Mucosa of descending colon (tissue), 3 donors: ENCODE measurements around the gene LCP1. TPM values are rescaled to one million over a fixed set of nuclear protein-coding genes. Genes with fewer than 3 reads are reported as not detected.

ENCODE experiments used
- ATAC-seq: fragments of 200-7000 bp; cut with Tn5 transposase; one replicate; pipeline ENCODE4 v1.9.1; 2020; ENCODE audit warnings: mild to moderate bottlenecking, moderate library complexity
- DNase-seq, 3 donors: peaks; one replicate each; pipeline ENCODE4 v3.0.0-alpha.2; 2020
- H3K36me3 ChIP-seq: fragments of 200-600 bp; one replicate; pipeline ENCODE4 v1.8.0; 2021; ENCODE audit warnings: low read depth, mild to moderate bottlenecking
- H3K4me1 ChIP-seq: fragments of 200-600 bp; one replicate; pipeline ENCODE4 v1.8.0; 2021; ENCODE audit warnings: low read depth, mild to moderate bottlenecking
- H3K4me3 ChIP-seq: fragments of 200-600 bp; one replicate; pipeline ENCODE4 v1.8.0; 2021; ENCODE audit warnings: mild to moderate bottlenecking
- H3K9me3 ChIP-seq: fragments of 200-600 bp; one replicate; pipeline ENCODE4 v1.8.0; 2021; ENCODE audit warnings: mild to moderate bottlenecking
- intact Hi-C, 2 donors: fragments of 100-400 bp; cut with DNase I in 1 of 2; cut with micrococcal nuclease in 1 of 2; formaldehyde crosslinking; loops; one replicate each; pipeline versions ENCODE4 v1.11.0 to v1.11.1; 2022; cut with DNase I, micrococcal nuclease
- total RNA-seq, 3 donors: library from RNA; stranded (reverse); fragmentation: NEBNext Ultra II Directional in 2 of 3; extraction: Animal tissue kit (Norgen Biotek cat#: 25700) in 2 of 3; gene quantifications; one replicate each; pipeline versions ENCODE4 v1.2.1 to v1.2.4, GENCODE V29; 2021 to 2023
- TF ChIP-seq, protein P1 (sequence below): fragments of 200-600 bp; IDR thresholded peaks from one replicate; pipeline ENCODE4 v1.8.0; 2022; ENCODE audit warnings: antibody characterized with exemption, mild to moderate bottlenecking
- donor health status: DM: no; HTN: no; CAD: no; lungs with moderate emphysema.
- donor health status: DM: no; HTN: no; CAD: no.
- donor health status: DM: no; HTN: yes; CAD: no.

LCP1 gene
- total RNA-seq, 3 donors from 2014 or later = 15.7 to 53.3 (median 35.1) TPM

DNA sequence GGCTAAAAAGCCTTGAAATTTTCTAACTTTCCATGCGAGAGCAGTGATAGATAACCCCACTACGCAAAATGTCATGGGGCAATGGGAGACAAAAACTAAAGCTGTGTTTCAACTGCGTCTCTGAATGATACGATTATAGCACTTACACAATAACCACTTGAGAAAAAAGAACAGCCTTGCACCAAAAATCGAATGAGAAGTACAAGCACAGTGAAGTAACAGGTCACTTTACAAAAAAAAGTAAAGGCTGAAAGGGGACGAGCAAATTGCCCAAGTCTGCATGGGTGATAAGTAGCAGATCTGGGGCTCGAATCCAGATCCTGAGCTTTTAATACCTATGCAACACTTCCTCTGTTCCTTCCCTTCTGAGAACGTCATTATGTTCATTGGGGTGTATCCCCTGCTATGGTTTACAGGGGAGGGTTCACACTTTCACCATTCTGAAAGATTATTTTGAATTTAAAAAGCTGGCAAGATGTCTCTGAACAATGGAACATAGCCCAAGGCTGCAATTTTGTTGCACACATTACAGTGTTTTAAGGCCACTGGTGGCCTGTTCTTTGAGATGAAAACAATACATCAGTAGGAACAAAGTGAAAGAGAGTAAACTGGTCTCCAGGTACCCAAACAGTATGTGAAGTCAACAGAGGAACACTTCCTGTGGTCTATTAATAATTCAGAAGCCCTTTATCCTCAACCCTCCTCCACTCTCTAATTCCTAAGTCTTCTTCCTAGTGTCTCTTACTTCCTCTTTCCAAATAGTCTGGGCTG, 80.3 kb downstream of the LCP1 start:
- no peaks in the 10 kb centered on the region for H3K36me3 ChIP-seq
- H3K9me3 ChIP-seq = no peaks in the 10 kb centered on the region
- TF ChIP-seq, protein P1, sequence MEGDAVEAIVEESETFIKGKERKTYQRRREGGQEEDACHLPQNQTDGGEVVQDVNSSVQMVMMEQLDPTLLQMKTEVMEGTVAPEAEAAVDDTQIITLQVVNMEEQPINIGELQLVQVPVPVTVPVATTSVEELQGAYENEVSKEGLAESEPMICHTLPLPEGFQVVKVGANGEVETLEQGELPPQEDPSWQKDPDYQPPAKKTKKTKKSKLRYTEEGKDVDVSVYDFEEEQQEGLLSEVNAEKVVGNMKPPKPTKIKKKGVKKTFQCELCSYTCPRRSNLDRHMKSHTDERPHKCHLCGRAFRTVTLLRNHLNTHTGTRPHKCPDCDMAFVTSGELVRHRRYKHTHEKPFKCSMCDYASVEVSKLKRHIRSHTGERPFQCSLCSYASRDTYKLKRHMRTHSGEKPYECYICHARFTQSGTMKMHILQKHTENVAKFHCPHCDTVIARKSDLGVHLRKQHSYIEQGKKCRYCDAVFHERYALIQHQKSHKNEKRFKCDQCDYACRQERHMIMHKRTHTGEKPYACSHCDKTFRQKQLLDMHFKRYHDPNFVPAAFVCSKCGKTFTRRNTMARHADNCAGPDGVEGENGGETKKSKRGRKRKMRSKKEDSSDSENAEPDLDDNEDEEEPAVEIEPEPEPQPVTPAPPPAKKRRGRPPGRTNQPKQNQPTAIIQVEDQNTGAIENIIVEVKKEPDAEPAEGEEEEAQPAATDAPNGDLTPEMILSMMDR = no peak
- intact Hi-C loops = no loop called here
- no peak overlapping the region for H3K4me3 ChIP-seq
- no peak for ATAC-seq
- no peaks in the 10 kb centered on the region for H3K4me1 ChIP-seq
- DNase-seq = no peak

DNA sequence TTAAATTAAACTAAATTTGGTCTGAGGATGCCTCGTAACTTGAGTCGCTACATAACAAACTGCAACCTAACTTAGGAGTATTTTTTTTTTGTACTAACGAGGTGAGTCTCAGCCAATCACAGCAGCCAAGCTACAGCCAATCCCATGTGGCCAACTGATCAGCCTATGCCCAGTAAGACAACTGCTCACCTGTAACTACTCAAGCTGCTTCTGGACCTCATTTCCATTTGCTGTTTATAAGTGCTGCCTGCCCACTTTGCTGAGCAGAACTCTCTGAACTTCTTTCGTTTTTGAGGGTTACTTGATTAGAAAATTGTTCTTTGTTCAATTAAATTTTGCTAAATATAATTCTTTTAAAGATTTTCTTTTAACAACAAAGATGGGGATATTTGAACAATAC, 81.0 kb downstream of the LCP1 start:
- Histone ChIP-seq H3K4me3 (no peak overlapping the region), H3K36me3 (no peaks in the 10 kb centered on the region), H3K4me1 (no peaks in the 10 kb centered on the region), H3K9me3 (no peaks in the 10 kb centered on the region)
- ATAC-seq (no peak), DNase-seq (no peak)
- intact Hi-C loops = no loop called here
- TF ChIP-seq, protein P1 = no peak

DNA sequence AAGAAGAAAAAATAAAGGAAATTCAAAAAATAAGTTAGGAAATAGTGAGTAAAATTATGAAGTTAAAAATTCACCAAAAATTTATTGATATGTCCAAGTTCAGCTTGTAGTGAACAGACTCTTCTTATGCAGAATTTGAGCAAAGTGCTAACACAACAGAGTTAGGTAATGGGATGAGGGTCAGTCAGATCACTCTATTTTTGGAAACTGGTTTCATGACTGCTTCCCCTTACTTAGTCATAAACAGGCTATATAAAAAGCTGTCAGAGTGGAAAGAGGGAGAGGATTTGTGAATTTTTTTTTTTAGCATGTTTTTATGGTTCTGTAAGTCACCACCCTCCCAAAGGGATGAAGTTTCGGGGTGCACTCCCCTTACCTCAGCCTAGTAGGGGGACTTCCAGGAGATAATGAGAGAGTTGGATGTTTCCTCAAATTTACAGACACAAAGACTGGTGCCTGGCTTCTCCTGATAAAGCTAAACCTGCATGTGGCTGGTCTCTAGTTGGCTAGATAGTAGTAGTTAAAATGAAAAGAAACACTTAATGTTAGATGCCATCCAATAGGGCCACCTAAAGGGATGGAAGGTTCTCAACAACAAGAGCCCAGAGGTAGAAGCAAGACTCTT, 81.7 kb downstream of the LCP1 start:
- no peaks in the 10 kb centered on the region for H3K9me3 ChIP-seq
- H3K4me1 ChIP-seq = no peaks in the 10 kb centered on the region
- no peaks in the 10 kb centered on the region for H3K36me3 ChIP-seq
- ATAC-seq = no peak
- intact Hi-C loops = no loop called here
- DNase-seq = no peak
- no peak overlapping the region for H3K4me3 ChIP-seq
- TF ChIP-seq, protein P1 = no peak

DNA sequence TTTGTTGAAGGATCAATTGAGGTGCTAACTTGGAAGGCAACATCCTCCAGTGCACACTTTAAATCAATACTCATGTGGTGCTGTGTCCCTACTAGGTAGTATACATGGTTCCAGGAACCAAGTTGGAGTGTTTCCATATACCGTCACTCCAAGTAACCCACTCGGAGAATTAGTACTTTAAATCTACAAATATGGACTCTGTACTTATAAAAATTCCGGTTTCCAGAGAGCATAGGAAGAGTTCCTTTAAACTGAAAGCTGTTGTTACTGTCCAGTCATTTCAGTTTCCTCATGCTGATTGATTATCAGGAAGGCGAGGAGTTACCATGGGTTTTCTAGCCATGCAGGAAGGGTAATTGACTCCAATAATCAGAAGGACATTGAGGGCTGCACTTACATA, 84.3 kb downstream of the LCP1 start:
- TF ChIP-seq, protein P1 = no peak
- H3K36me3 ChIP-seq = no peaks in the 10 kb centered on the region
- H3K4me3 ChIP-seq = no peak overlapping the region
- ATAC-seq (no peak), DNase-seq (no peak)
- no peaks in the 10 kb centered on the region for H3K9me3 ChIP-seq
- H3K4me1 ChIP-seq = no peaks in the 10 kb centered on the region
- intact Hi-C loops = no loop called here

DNA sequence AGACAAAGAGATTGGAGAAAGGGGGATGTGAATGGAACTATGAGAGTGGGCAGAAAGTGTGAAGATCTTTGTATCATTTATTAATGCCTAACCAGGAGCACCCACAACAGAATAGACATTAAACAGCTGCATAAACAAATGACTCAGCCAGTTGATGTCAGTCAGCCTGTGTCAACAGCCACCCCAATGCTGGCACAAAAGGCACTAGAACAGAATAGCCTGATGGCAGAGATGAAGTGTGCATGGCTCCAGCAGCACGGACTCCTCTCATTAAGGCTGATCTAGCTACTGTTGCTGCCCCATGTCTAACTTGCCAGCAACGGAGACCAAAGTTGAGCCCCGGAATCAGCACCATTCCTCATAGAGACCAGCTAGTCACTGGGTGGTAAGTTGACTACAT, 85.0 kb downstream of the LCP1 start:
- intact Hi-C loops = no loop called here
- no peak for DNase-seq
- no peaks in the 10 kb centered on the region for H3K9me3 ChIP-seq
- no peaks in the 10 kb centered on the region for H3K4me1 ChIP-seq
- ATAC-seq = no peak
- no peaks in the 10 kb centered on the region for H3K36me3 ChIP-seq
- H3K4me3 ChIP-seq = no peak overlapping the region
- TF ChIP-seq, protein P1 = no peak
